ENCODE results near the gene ANKMY1.

The ANKMY1 gene

GRCh38 chr2:240468303-240469238 lies 89.2 kb downstream of the ANKMY1 start:
- no peak for DNase-seq

- DNase-seq = no peak
Measured at GRCh38 chr2:240467659-240468302, 90.0 kb downstream of the ANKMY1 start.

- no peak for DNase-seq
Measured at GRCh38 chr2:240467149-240467642, 90.6 kb downstream of the ANKMY1 start.

GRCh38 chr2:240466579-240467148 lies 91.1 kb downstream of the ANKMY1 start:
- no peak for DNase-seq

- no peak for DNase-seq
Measured at GRCh38 chr2:240465765-240466578, 91.8 kb downstream of the ANKMY1 start.

GRCh38 chr2:240465268-240465764 lies 92.5 kb downstream of the ANKMY1 start:
- DNase-seq = no peak

GRCh38 chr2:240464514-240465241 lies 93.1 kb downstream of the ANKMY1 start:
- no peak for DNase-seq

GRCh38 chr2:240463866-240464481 lies 93.8 kb downstream of the ANKMY1 start:
- no peak for DNase-seq

GRCh38 chr2:240463274-240463865 lies 94.4 kb downstream of the ANKMY1 start:
- no peak for DNase-seq

GRCh38 chr2:240462707-240463273 lies 95.0 kb downstream of the ANKMY1 start:
- no peak for DNase-seq

- DNase-seq = no peak
Measured at GRCh38 chr2:240462073-240462706, 95.6 kb downstream of the ANKMY1 start.

- no peak for DNase-seq
Measured at GRCh38 chr2:240461471-240462072, 96.2 kb downstream of the ANKMY1 start.

GRCh38 chr2:240460781-240461431 lies 96.9 kb downstream of the ANKMY1 start:
- DNase-seq = no peak

GRCh38 chr2:240460253-240460711 lies 97.5 kb downstream of the ANKMY1 start:
- DNase-seq = no peak

GRCh38 chr2:240459401-240460252 lies 98.2 kb downstream of the ANKMY1 start:
- DNase-seq = no peak

GRCh38 chr2:240458900-240459391 lies 98.8 kb downstream of the ANKMY1 start:
- DNase-seq = no peak

- no peak for DNase-seq
Measured at GRCh38 chr2:240458044-240458899, 99.5 kb downstream of the ANKMY1 start.

Data from RPMI8226 (cell line).